Ishikawa (cell line): ENCODE data around the gene ACSL3.

Source experiments
- CEBPB ChIP-seq: IDR thresholded peaks from 2 replicates; pipeline ENCODE4 v1.6.1; 2012
- CREB1 ChIP-seq: IDR thresholded peaks from 2 replicates; pipeline ENCODE4 v1.6.1; 2012; ENCODE audit warnings: low read depth
- EP300 ChIP-seq: IDR thresholded peaks from 2 replicates; pipeline ENCODE4 v1.6.1; 2012; ENCODE audit warnings: borderline replicate concordance
- FOXM1 ChIP-seq: IDR thresholded peaks from 2 replicates; pipeline ENCODE4 v1.6.1; 2012; ENCODE audit warnings: low read depth, borderline replicate concordance
- MAX ChIP-seq: IDR thresholded peaks from 2 replicates; pipeline ENCODE4 v1.6.1; 2012
- RAD21 ChIP-seq: IDR thresholded peaks from 2 replicates; pipeline ENCODE4 v1.6.1; 2012; ENCODE audit warnings: low read depth
- TAF1 ChIP-seq: IDR thresholded peaks from 2 replicates; pipeline ENCODE4 v1.6.1; 2012; ENCODE audit warnings: low read depth, mild to moderate bottlenecking
- YY1 ChIP-seq: IDR thresholded peaks from 2 replicates; pipeline ENCODE4 v1.6.1; 2012; ENCODE audit warnings: low read depth
- ZBTB7A ChIP-seq: IDR thresholded peaks from 2 replicates; pipeline ENCODE4 v1.6.1; 2012; ENCODE audit warnings: low read depth

GRCh38 chr2:222869252-222869560, 8.4 kb downstream of the ACSL3 start:
- no peak for TF ChIP-seq YY1
- no peak for TF ChIP-seq CREB1
- TF ChIP-seq TAF1, result no peak
- TF ChIP-seq MAX, result no peak
- no peak for TF ChIP-seq CEBPB
- TF ChIP-seq EP300, result no peak
- no peak for TF ChIP-seq RAD21
- no peak for TF ChIP-seq FOXM1
- TF ChIP-seq ZBTB7A, result no peak
